SH-SY5Y (cell line): ENCODE measurements around the gene DLG2.

Experiments
- GATA2 ChIP-seq: IDR thresholded peaks from 2 replicates; pipeline ENCODE4 v1.6.1; 2011; ENCODE audit warnings: mild to moderate bottlenecking, low read depth, low read length
- GATA3 ChIP-seq: IDR thresholded peaks from 2 replicates; pipeline ENCODE4 v1.6.1; 2011; ENCODE audit warnings: low read depth, mild to moderate bottlenecking, low read length, moderate library complexity

DNA sequence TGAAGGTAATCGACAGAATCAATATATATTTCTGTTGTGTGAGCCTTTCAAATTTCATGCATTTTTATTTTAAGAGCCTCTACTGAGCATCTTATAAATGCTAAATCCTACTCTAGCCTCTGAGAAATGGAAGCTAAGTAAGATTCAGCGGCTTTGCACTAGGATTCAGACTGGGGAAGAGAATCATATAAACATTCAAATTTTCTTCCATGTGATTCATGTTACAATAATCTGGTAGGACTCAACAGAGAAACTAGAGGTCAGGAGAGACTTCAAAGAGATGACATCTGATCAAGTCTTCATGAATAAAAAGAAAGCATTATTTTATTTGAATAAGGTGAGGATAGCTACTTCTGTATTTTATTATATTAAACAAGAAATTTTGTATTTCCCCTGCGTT, 538.9 kb downstream of the DLG2 start:
- TF ChIP-seq GATA2 (no peak), GATA3 (no peak)
